Omental fat pad (tissue), 4 donors: ENCODE measurements around the gene UGT1A1. TPM values are rescaled to one million over a fixed set of nuclear protein-coding genes. Genes with fewer than 3 reads are reported as not detected.
"Not testable (repeated sequence)": the region's sequence is repeated elsewhere in the genome, so short reads cannot be mapped to it uniquely, and the experiment has no call there.

Source experiments
- ATAC-seq: fragments of 150-250 bp; one replicate; pipeline ENCODE4 v1.9.1; 2016; ENCODE audit warnings: mild to moderate bottlenecking, moderate library complexity; ENCODE audit not compliant: low FRiP score
- DNase-seq: peaks from one replicate; pipeline ENCODE4 v3.0.0-alpha.2; 2019; ENCODE audit warnings: low spot score
- CTCF ChIP-seq, 3 donors: fragments of 450-650 bp; IDR thresholded peaks; one replicate each; pipeline ENCODE4 v1.5.1; 2016 to 2017; ENCODE audit warnings: antibody characterized with exemption in 3 of 3, mild to moderate bottlenecking in 3 of 3, moderate library complexity in 2 of 3
- total RNA-seq, 4 donors: library from RNA; depleted of rRNA; stranded (reverse); fragments of >200 nt; gene quantifications; one replicate each; pipeline ENCODE4 v1.1.0, GENCODE V29; 2016

Gene UGT1A1
- total RNA-seq, 4 donors from 2014 or later: not detected

- DNase-seq (no peak), ATAC-seq (no peak)
- TF ChIP-seq CTCF (IDR thresholded peaks at IDR 0.05): no peak
These were observed 12.9 kb upstream of the UGT1A1 start for GRCh38 chr2:233747283-233747544.

GRCh38 chr2:233750689-233751088, 9.4 kb upstream of the UGT1A1 start:
- not testable (repeated sequence) for DNase-seq, ATAC-seq

DNA sequence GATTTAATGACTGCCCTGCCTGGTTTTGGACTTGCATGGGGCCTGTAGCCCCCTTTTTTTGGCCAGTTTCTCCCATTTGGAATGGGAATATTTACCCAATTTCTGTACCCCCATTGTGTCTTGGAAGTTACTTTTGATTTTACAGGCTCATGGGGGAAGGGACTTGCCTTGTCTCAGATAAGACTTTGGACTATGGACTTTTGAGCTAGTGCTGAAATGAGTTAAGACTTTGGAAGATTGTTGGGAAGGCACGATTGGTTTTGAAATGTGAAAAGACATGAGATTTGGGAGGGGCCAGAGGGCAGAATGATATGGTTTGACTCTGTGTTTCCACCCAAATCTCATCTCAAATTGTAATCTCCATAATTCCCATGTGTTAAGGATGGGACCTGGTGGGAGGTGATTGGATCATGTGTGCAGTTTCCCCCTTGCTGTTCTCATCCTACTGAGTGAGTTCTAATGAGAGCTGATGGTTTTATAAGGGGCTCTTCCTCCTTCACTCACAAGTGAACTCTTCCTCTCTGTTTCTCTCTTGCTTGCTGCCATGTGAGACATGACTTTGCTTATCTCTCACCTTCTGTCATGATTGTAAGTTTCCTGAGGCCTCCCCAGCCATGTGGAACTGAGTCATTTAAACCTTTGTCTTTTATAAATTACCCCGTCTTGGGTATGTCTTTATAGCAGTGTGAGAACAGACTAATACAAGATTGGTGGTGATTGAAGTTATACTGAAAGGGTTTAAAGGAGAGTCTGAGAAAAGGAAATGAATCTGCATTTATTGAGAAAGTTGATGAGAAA, 8.7 kb upstream of the UGT1A1 start:
- ATAC-seq: not testable (repeated sequence)

GRCh38 chr2:233754872-233755611, 5.0 kb upstream of the UGT1A1 start:
- TF ChIP-seq CTCF (IDR thresholded peaks at IDR 0.05): no peak
- no peak for ATAC-seq
- DNase-seq: no peak

More for the DNA sequence above, 8.7 kb upstream of the UGT1A1 start:
- DNase-seq: not testable (repeated sequence)

GRCh38 chr2:233756429-233757081, 3.5 kb upstream of the UGT1A1 start:
- ATAC-seq: no peak
- TF ChIP-seq CTCF (IDR thresholded peaks at IDR 0.05): no peak

GRCh38 chr2:233758141-233758540, 1.9 kb upstream of the UGT1A1 start:
- DNase-seq (no peak), ATAC-seq (no peak)
- no peak for TF ChIP-seq CTCF (IDR thresholded peaks at IDR 0.05)

More at GRCh38 chr2:233756429-233757081, 3.5 kb upstream of the UGT1A1 start:
- no peak for DNase-seq

GRCh38 chr2:233758849-233759248, 1.2 kb upstream of the UGT1A1 start:
- no peak for TF ChIP-seq CTCF (IDR thresholded peaks at IDR 0.05)
- no peak for DNase-seq
- no peak for ATAC-seq
